ENCODE results near the gene TMEM109. TPM values are rescaled to one million over a fixed set of nuclear protein-coding genes. Genes with fewer than 3 reads are reported as not detected.

TMEM109 gene
- total RNA-seq, 2 experiments from 2014 or later, result 27.8 to 32.9 TPM

DNA sequence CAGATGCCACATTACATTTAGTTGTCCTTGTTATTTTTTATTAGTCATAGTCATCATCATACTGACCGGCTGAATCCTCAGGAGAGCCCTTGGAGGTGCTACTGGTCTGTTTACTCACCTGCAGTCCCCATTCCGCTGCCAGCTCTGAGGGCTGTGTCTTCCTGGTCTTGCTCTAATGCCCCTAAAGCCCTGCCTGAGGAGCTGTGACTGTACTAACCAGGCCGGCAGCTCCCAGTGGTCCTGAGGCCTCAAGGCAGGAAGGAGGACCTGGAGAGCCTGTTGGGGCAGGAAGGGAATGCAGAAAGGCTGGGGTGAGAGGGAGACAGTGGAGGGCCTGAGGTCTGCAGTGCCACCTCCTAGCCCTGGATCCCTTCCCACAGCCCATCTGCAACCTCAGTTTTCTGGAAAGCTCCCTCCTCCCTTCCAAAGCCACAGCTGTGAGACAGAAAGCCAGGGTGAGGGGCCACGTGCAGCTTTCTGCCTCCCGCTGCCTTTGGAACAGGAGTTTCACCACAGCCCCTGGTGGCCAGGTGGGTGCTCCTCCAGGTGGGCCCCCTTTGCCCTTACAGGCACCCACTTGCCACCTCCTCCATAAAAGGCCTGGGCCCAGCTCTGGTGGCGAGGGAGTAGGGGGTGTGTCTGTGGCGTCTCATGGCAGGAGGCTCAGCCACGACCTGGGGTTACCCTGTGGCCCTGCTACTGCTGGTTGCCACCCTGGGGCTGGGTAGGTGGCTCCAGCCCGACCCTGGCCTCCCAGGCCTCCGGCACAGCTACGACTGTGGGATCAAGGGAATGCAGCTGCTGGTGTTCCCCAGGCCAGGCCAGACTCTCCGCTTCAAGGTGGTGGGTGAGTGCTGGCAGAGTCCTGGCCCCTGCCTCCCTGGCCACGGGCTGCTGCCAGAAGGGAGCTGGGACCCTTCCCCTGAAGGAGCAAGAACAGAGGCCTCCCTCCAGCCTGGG, 46.8 kb upstream of the TMEM109 start, which contains the start of gene ZP1:
TSS of gene ZP1 (plus strand) at position 632 of the 960 bp plus-strand sequence. CDS start at position 652, 20 bp downstream.
- TF ChIP-seq, protein P1, sequence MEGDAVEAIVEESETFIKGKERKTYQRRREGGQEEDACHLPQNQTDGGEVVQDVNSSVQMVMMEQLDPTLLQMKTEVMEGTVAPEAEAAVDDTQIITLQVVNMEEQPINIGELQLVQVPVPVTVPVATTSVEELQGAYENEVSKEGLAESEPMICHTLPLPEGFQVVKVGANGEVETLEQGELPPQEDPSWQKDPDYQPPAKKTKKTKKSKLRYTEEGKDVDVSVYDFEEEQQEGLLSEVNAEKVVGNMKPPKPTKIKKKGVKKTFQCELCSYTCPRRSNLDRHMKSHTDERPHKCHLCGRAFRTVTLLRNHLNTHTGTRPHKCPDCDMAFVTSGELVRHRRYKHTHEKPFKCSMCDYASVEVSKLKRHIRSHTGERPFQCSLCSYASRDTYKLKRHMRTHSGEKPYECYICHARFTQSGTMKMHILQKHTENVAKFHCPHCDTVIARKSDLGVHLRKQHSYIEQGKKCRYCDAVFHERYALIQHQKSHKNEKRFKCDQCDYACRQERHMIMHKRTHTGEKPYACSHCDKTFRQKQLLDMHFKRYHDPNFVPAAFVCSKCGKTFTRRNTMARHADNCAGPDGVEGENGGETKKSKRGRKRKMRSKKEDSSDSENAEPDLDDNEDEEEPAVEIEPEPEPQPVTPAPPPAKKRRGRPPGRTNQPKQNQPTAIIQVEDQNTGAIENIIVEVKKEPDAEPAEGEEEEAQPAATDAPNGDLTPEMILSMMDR (IDR thresholded peaks at IDR 0.05), result no peak
- no peaks in the 10 kb centered on the region for H3K9me3 Mint-ChIP-seq
- no peak within 1 kb of the TSS for H3K4me3 Mint-ChIP-seq
- no peaks in the 10 kb centered on the region for H3K4me1 Mint-ChIP-seq (ENCODE audit: low read depth)
- H3K27ac Mint-ChIP-seq, result no peak within 1 kb of the TSS
- H3K4me1 ChIP-seq (ENCODE audit: insufficient read depth, low read length), result peaks cover 11% of the 10 kb centered on the region
- no peaks in the 10 kb centered on the region for H3K27me3 ChIP-seq (ENCODE audit: control insufficient read depth in 1 of 2, insufficient read depth in 2 of 2, low read length in 2 of 2)
- H3K27me3 Mint-ChIP-seq, result no peaks in the 10 kb centered on the region
- CTCF ChIA-PET, result no interaction called here
- ATAC-seq (ENCODE audit: poor library complexity), result no peak
- intact Hi-C loops (cut with DNase I, micrococcal nuclease), result no loop called here
- no peaks in the 10 kb centered on the region for H3K9me3 ChIP-seq (ENCODE audit: control insufficient read depth in 1 of 2, insufficient read depth in 1 of 2, low read length in 2 of 2)
- H3K36me3 ChIP-seq (ENCODE audit: insufficient read depth, low read length), result no peaks in the 10 kb centered on the region
- POLR2A ChIA-PET, result no interaction called here
- DNase-seq, result no peak
- H3K36me3 Mint-ChIP-seq (ENCODE audit: low read depth), result no peaks in the 10 kb centered on the region
- no peak within 1 kb of the TSS for H3K4me3 ChIP-seq (ENCODE audit: low read length)
- H3K27ac ChIP-seq (ENCODE audit: low read depth in 1 of 2, low read length in 2 of 2), result no peak within 1 kb of the TSS

DNA sequence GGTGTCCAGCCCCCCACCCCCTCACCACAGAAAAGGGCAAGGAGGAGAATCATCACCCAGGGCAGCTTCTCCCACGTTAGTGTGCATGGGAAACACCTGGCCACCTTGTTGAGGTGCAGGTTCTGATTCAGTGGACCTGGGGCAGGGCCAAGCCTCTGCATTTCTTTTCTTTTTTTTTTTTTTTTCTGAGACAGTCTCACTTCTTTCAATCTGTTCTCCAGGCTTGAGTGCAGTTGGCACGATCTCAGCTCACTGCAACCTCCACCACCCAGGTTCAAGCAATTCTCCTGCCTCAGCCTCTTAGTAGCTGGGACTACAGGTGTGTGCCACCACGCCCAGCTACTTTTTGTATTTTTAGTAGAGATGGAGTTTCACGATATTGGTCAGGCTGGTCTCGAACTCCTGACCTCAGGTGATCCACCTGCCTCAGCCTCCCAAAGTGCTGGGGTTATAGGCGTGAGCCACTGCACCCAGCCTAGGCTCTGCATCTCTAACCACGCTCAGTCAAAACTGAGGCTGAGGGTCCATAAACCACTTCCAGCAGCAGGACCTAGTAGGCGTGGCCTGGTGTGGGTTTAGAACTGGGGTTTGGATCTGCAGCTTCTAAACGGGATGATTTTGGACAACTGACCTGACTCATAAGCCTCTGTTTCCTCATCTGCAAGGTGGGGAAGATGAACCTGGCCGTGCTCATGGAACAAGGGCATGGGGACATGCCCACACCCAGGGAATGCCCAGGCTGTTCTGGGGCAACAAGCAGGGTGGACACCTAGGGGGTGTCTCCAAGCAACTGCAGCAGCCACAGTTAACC, 45.9 kb upstream of the TMEM109 start:
- TF ChIP-seq, protein P1 (IDR thresholded peaks at IDR 0.05), result no peak
- Mint-ChIP-seq H3K4me1 (ENCODE audit: low read depth) (peaks cover 4% of the 10 kb centered on the region), H3K9me3 (no peaks in the 10 kb centered on the region), H3K27me3 (no peaks in the 10 kb centered on the region), H3K36me3 (ENCODE audit: low read depth) (no peaks in the 10 kb centered on the region), H3K4me3 (no peak overlapping the region), H3K27ac (no peak overlapping the region)
- no peak overlapping the region for H3K4me3 ChIP-seq (ENCODE audit: low read length)
- DNase-seq (no peak), ATAC-seq (ENCODE audit: poor library complexity) (no peak)
- CTCF ChIA-PET, result interaction anchor here (0.5 to 0.7 kb wide), 2 partner anchors 32 to 303 kb away, joined by 3 to 4 read pairs; no protein-coding TSS in a partner anchor
- H3K9me3 ChIP-seq (ENCODE audit: control insufficient read depth in 1 of 2, insufficient read depth in 1 of 2, low read length in 2 of 2), result no peaks in the 10 kb centered on the region
- H3K27me3 ChIP-seq (ENCODE audit: control insufficient read depth in 1 of 2, insufficient read depth in 2 of 2, low read length in 2 of 2), result no peaks in the 10 kb centered on the region
- intact Hi-C loops (cut with DNase I, micrococcal nuclease), result no loop called here
- H3K4me1 ChIP-seq (ENCODE audit: insufficient read depth, low read length), result peaks cover 18% of the 10 kb centered on the region
- POLR2A ChIA-PET, result no interaction called here
- no peak overlapping the region for H3K27ac ChIP-seq (ENCODE audit: low read depth in 1 of 2, low read length in 2 of 2)
- no peaks in the 10 kb centered on the region for H3K36me3 ChIP-seq (ENCODE audit: insufficient read depth, low read length)

DNA sequence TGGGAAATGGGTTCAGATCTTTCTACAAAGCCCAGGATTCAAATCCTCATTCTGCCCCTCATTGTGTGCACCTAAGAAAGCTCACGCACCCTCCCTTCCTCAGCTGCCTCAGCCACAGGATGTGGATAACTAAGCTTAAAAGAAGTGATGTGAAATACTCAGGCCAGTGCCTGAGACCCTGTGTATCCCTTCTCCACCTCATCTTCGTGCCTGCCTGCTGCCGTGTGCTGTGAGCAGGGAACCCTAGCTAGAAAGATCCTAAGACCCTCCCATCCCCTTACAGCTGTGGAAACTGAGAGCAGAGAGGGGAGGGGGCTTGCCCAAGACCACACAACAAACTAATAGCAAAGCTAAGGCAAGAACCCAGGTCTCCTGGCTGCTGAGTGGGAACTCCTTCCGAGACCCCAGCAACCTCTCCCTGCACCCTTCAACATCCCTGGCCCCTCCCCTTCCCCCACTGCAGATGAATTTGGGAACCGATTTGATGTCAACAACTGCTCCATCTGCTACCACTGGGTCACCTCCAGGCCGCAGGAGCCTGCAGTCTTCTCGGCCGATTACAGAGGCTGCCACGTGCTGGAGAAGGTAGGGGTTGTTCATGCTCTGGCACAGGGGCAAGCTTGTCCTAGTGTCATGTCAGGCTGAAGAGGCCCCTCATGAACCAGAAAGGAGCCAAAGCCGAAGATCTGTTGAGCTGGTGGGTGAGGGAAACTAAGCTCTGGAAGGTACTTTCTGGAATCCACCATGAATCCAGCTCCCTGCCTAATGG, 45.1 kb upstream of the TMEM109 start:
- Histone ChIP-seq H3K9me3 (ENCODE audit: control insufficient read depth in 1 of 2, insufficient read depth in 1 of 2, low read length in 2 of 2) (no peaks in the 10 kb centered on the region), H3K4me1 (ENCODE audit: insufficient read depth, low read length) (peaks cover 20% of the 10 kb centered on the region), H3K27ac (ENCODE audit: low read depth in 1 of 2, low read length in 2 of 2) (no peak overlapping the region), H3K36me3 (ENCODE audit: insufficient read depth, low read length) (no peaks in the 10 kb centered on the region), H3K4me3 (ENCODE audit: low read length) (no peak overlapping the region), H3K27me3 (ENCODE audit: control insufficient read depth in 1 of 2, insufficient read depth in 2 of 2, low read length in 2 of 2) (no peaks in the 10 kb centered on the region)
- Mint-ChIP-seq H3K4me3 (no peak overlapping the region), H3K27ac (no peak overlapping the region), H3K4me1 (ENCODE audit: low read depth) (peaks cover 7% of the 10 kb centered on the region), H3K36me3 (ENCODE audit: low read depth) (no peaks in the 10 kb centered on the region), H3K9me3 (no peaks in the 10 kb centered on the region), H3K27me3 (no peaks in the 10 kb centered on the region)
- ChIA-PET POLR2A (no interaction called here), CTCF (interaction anchor here (0.5 kb wide), 1 partner anchor 302 kb away, joined by 3 read pairs; no protein-coding TSS in a partner anchor)
- ATAC-seq (ENCODE audit: poor library complexity) (no peak), DNase-seq (no peak)
- intact Hi-C loops (cut with DNase I, micrococcal nuclease), result no loop called here
- TF ChIP-seq, protein P1 (IDR thresholded peaks at IDR 0.05), result no peak

Measured in CD4-positive, alpha-beta T cell (primary cell).